Ishikawa (cell line): ENCODE data around the gene CGGBP1.

Experiments used
- CEBPB ChIP-seq: IDR thresholded peaks from 2 replicates; pipeline ENCODE4 v1.6.1; 2012
- CREB1 ChIP-seq: IDR thresholded peaks from 2 replicates; pipeline ENCODE4 v1.6.1; 2012; ENCODE audit warnings: low read depth
- EGR1 ChIP-seq: IDR thresholded peaks from 2 replicates; pipeline ENCODE4 v1.6.1; 2012
- EP300 ChIP-seq: IDR thresholded peaks from 2 replicates; pipeline ENCODE4 v1.6.1; 2012; ENCODE audit warnings: borderline replicate concordance
- FOXM1 ChIP-seq: IDR thresholded peaks from 2 replicates; pipeline ENCODE4 v1.6.1; 2012; ENCODE audit warnings: low read depth, borderline replicate concordance
- NFIC ChIP-seq: IDR thresholded peaks from 2 replicates; pipeline ENCODE4 v1.6.1; 2012
- RAD21 ChIP-seq: IDR thresholded peaks from 2 replicates; pipeline ENCODE4 v1.6.1; 2012; ENCODE audit warnings: low read depth
- TAF1 ChIP-seq: IDR thresholded peaks from 2 replicates; pipeline ENCODE4 v1.6.1; 2012; ENCODE audit warnings: low read depth, mild to moderate bottlenecking
- TCF12 ChIP-seq: IDR thresholded peaks from 2 replicates; pipeline ENCODE4 v1.6.1; 2012; ENCODE audit warnings: low read depth
- TEAD4 ChIP-seq: IDR thresholded peaks from 2 replicates; pipeline ENCODE4 v1.6.1; 2012
- YY1 ChIP-seq: IDR thresholded peaks from 2 replicates; pipeline ENCODE4 v1.6.1; 2012; ENCODE audit warnings: low read depth
- ZBTB7A ChIP-seq: IDR thresholded peaks from 2 replicates; pipeline ENCODE4 v1.6.1; 2012; ENCODE audit warnings: low read depth
- TF ChIP-seq, protein P1 (sequence below): IDR thresholded peaks from 2 replicates; pipeline ENCODE4 v1.6.1; 2012
- TF ChIP-seq, protein P2 (sequence below): IDR thresholded peaks from 2 replicates; pipeline ENCODE4 v1.6.1; 2012
- TF ChIP-seq, protein P3 (sequence below): IDR thresholded peaks from 2 replicates; pipeline ENCODE4 v1.6.1; 2012; ENCODE audit warnings: low read depth, mild to moderate bottlenecking

Gene CGGBP1

DNA sequence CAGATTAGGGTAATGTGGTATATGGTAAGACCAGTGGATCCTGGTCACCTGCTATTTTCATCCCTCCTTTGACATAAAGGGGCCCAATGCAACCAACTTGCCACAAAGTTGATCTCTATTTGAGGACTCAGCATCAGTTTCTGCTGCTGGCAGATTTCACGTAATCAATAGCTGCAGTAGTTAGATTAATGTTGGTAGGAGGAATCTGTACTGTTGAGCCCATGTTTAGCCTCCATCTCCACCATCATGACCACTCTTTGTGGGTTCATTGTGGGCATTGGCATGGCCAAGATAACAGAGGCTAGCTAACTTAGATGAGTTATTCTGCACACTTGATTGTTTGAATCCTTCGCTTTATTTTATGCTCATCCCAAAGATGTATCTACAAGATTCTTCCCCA is 29.9 kb downstream of the CGGBP1 start:
- TF ChIP-seq FOXM1 = no peak
- TF ChIP-seq EP300 = no peak
- TF ChIP-seq NFIC = no peak
- TF ChIP-seq CREB1 = no peak
- no peak for TF ChIP-seq RAD21
- no peak for TF ChIP-seq YY1
- no peak for TF ChIP-seq CEBPB
- TF ChIP-seq, protein P1, sequence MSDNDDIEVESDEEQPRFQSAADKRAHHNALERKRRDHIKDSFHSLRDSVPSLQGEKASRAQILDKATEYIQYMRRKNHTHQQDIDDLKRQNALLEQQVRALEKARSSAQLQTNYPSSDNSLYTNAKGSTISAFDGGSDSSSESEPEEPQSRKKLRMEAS = no peak
- TF ChIP-seq, protein P2, sequence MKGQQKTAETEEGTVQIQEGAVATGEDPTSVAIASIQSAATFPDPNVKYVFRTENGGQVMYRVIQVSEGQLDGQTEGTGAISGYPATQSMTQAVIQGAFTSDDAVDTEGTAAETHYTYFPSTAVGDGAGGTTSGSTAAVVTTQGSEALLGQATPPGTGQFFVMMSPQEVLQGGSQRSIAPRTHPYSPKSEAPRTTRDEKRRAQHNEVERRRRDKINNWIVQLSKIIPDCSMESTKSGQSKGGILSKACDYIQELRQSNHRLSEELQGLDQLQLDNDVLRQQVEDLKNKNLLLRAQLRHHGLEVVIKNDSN = no peak
- TF ChIP-seq TCF12 = no peak
- TF ChIP-seq EGR1 = no peak

DNA sequence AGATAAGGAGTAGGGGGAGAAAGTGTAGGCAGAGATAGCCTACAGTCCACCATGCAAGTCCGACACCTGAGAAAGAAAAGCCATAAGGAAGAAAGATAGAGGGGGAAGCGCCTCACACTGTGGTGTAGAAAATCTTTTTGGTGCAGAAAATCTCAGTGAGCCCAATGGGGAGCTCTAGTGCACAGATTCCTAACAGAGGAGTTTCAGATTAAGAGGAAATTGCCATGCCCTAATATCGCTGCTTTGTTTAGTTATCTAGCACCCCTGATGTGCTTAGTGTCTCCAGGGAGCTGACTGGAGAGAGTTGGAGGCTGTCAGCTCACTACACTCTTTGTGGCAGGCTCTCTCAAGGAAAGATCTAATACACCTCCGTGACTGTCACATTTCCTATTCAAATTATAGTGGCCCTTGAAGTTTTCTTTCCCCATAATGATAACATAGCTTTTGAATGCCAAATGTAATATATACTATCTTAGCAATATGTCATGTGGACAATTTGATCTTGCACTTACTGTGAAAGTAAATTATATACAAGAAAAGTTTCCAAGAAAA is 33.7 kb downstream of the CGGBP1 start:
- TF ChIP-seq CREB1 = no peak
- TF ChIP-seq NFIC = no peak
- no peak for TF ChIP-seq ZBTB7A
- TF ChIP-seq YY1 = no peak
- no peak for TF ChIP-seq CEBPB
- TF ChIP-seq TCF12 = no peak
- TF ChIP-seq, protein P3, sequence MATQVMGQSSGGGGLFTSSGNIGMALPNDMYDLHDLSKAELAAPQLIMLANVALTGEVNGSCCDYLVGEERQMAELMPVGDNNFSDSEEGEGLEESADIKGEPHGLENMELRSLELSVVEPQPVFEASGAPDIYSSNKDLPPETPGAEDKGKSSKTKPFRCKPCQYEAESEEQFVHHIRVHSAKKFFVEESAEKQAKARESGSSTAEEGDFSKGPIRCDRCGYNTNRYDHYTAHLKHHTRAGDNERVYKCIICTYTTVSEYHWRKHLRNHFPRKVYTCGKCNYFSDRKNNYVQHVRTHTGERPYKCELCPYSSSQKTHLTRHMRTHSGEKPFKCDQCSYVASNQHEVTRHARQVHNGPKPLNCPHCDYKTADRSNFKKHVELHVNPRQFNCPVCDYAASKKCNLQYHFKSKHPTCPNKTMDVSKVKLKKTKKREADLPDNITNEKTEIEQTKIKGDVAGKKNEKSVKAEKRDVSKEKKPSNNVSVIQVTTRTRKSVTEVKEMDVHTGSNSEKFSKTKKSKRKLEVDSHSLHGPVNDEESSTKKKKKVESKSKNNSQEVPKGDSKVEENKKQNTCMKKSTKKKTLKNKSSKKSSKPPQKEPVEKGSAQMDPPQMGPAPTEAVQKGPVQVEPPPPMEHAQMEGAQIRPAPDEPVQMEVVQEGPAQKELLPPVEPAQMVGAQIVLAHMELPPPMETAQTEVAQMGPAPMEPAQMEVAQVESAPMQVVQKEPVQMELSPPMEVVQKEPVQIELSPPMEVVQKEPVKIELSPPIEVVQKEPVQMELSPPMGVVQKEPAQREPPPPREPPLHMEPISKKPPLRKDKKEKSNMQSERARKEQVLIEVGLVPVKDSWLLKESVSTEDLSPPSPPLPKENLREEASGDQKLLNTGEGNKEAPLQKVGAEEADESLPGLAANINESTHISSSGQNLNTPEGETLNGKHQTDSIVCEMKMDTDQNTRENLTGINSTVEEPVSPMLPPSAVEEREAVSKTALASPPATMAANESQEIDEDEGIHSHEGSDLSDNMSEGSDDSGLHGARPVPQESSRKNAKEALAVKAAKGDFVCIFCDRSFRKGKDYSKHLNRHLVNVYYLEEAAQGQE = no peak
- TF ChIP-seq, protein P2 = no peak
- no peak for TF ChIP-seq RAD21
- no peak for TF ChIP-seq TAF1
- no peak for TF ChIP-seq EGR1
- TF ChIP-seq EP300 = no peak
- TF ChIP-seq TEAD4 = no peak
- TF ChIP-seq FOXM1 = no peak
- TF ChIP-seq, protein P1 = no peak

DNA sequence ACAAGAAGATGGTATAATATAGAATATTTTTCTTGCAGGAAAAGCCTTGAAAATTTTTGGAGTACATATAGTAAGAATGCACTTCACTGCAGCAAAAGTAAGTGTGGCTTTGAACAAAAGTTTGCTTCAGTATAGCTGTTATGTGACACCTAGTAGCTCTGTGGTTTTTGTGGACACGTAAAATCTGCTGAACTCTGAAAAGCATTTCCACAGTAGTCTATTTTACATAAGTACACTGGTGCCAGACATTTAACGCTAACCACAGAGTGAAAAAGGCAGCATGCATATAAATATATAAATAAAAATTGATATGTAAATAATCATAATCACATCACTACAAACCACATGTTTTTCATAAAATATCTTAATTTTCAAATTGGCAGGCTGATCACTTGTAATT is 39.8 kb downstream of the CGGBP1 start:
- TF ChIP-seq EP300 = no peak
- no peak for TF ChIP-seq FOXM1
- TF ChIP-seq TEAD4 = no peak
- TF ChIP-seq, protein P3 = no peak
- TF ChIP-seq CREB1 = no peak
- TF ChIP-seq CEBPB = no peak
- TF ChIP-seq, protein P1 = no peak
- no peak for TF ChIP-seq TCF12

DNA sequence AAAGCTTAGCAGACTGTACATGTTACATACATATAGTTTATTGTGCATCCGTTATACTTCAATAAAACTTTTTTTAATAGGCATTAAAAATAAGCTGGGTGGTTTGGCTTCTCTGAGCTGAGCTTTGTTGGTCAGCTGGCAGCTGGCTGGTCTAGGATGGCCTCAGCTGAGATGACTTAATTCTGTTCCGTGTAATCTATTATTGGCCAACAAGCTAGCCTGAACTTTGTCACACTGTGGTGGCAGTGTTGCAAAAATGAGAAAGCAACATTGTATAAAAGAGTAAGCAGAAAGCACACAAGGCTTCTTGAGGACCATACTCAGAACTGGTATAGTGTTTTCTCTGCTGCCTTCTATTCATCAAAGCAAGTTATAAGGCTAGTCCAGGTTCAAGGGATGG is 45.2 kb downstream of the CGGBP1 start:
- TF ChIP-seq, protein P3 = no peak
- no peak for TF ChIP-seq EP300
- TF ChIP-seq ZBTB7A = no peak
- TF ChIP-seq, protein P1 = no peak
- no peak for TF ChIP-seq TCF12
- TF ChIP-seq CREB1 = no peak
- TF ChIP-seq EGR1 = no peak
- no peak for TF ChIP-seq TEAD4
- no peak for TF ChIP-seq YY1
- no peak for TF ChIP-seq NFIC
- TF ChIP-seq, protein P2 = no peak
- no peak for TF ChIP-seq FOXM1
- TF ChIP-seq RAD21 = no peak
- TF ChIP-seq TAF1 = no peak
- TF ChIP-seq CEBPB = no peak
